ENCODE results near the gene LRRC28. TPM values are rescaled to one million over a fixed set of nuclear protein-coding genes. Genes with fewer than 3 reads are reported as not detected.

The LRRC28 gene
- total RNA-seq, 4 donors from 2014 or later = 15.7 to 39.9 (median 24.7) TPM

- Histone ChIP-seq H3K9me3 (no peaks in the 10 kb centered on the region), H3K4me3 (peak overlapping the region; percentile 78 to 90 (median 84)), H3K36me3 (peaks cover 0 to 14% (median 9%) of the 10 kb centered on the region in 4 donors), H3K27ac (replicated peaks in 1 of 4) (no peak overlapping the region), H3K27me3 (no peaks in the 10 kb centered on the region), H3K4me1 (peaks cover 15 to 47% (median 40%) of the 10 kb centered on the region in 4 donors)
- WGBS = 79% methylated on average over 6 of the region's 7 CpGs
- no peak for TF ChIP-seq CTCF (IDR thresholded peaks at IDR 0.05)
- no peak for TF ChIP-seq POLR2AphosphoS5 (IDR thresholded peaks at IDR 0.05)
- TF ChIP-seq POLR2A (IDR thresholded peaks at IDR 0.05; ENCODE audit: low read depth) = no peak
- no peak for TF ChIP-seq EP300 (IDR thresholded peaks at IDR 0.05)
- DNase-seq (ENCODE audit: extremely low spot score) = no peak
- intact Hi-C loops (cut with DNase I) = loop anchor here (5.0 kb wide), 1 partner anchor 50 kb away; no protein-coding TSS in a partner anchor
These were observed 1.0 kb downstream of the LRRC28 start for GRCh38 chr15:99252326-99252725.

- TF ChIP-seq EP300 (IDR thresholded peaks at IDR 0.05) = no peak
- no peak for TF ChIP-seq CTCF (IDR thresholded peaks at IDR 0.05)
- no peak for TF ChIP-seq POLR2AphosphoS5 (IDR thresholded peaks at IDR 0.05)
- TF ChIP-seq POLR2A (IDR thresholded peaks at IDR 0.05; ENCODE audit: low read depth) = no peak
- Histone ChIP-seq H3K27ac (replicated peaks in 1 of 4) (no peak overlapping the region), H3K4me3 (no peak overlapping the region), H3K9me3 (no peaks in the 10 kb centered on the region), H3K27me3 (no peaks in the 10 kb centered on the region), H3K4me1 (peaks cover 8 to 35% (median 28%) of the 10 kb centered on the region in 4 donors), H3K36me3 (peaks cover 0 to 19% (median 12%) of the 10 kb centered on the region in 4 donors)
- no peak for DNase-seq (ENCODE audit: extremely low spot score)
- WGBS = 91% methylated on average over 6 of the region's 6 CpGs
- intact Hi-C loops (cut with DNase I) = loop anchor here (5.0 kb wide), 1 partner anchor 51 kb away; no protein-coding TSS in a partner anchor
These were observed 2.3 kb downstream of the LRRC28 start for GRCh38 chr15:99253381-99254090.

- Histone ChIP-seq H3K36me3 (peaks cover 0 to 27% (median 14%) of the 10 kb centered on the region in 4 donors), H3K9me3 (no peaks in the 10 kb centered on the region), H3K27me3 (no peaks in the 10 kb centered on the region), H3K4me1 (peaks cover 2 to 18% (median 12%) of the 10 kb centered on the region in 4 donors), H3K4me3 (no peak overlapping the region), H3K27ac (replicated peaks in 1 of 4) (no peak overlapping the region)
- DNase-seq (ENCODE audit: extremely low spot score) = no peak
- 97% methylated on average over 12 of the region's 12 CpGs for WGBS
- no peak for TF ChIP-seq EP300 (IDR thresholded peaks at IDR 0.05)
- no peak for TF ChIP-seq POLR2A (IDR thresholded peaks at IDR 0.05; ENCODE audit: low read depth)
- no peak for TF ChIP-seq POLR2AphosphoS5 (IDR thresholded peaks at IDR 0.05)
- no peak for TF ChIP-seq CTCF (IDR thresholded peaks at IDR 0.05)
- intact Hi-C loops (cut with DNase I) = no loop called here
These were observed 5.9 kb downstream of the LRRC28 start for GRCh38 chr15:99257107-99257750.

GRCh38 chr15:99264125-99264524 lies 12.8 kb downstream of the LRRC28 start:
- Histone ChIP-seq H3K4me1 (no peaks in the 10 kb centered on the region), H3K9me3 (no peaks in the 10 kb centered on the region), H3K4me3 (no peak overlapping the region), H3K27ac (replicated peaks in 1 of 4) (no peak overlapping the region), H3K27me3 (no peaks in the 10 kb centered on the region), H3K36me3 (peaks cover 0 to 14% (median 2%) of the 10 kb centered on the region in 4 donors)
- 84% methylated on average over 5 of the region's 5 CpGs for WGBS
- TF ChIP-seq EP300 (IDR thresholded peaks at IDR 0.05) = no peak
- no peak for TF ChIP-seq CTCF (IDR thresholded peaks at IDR 0.05)
- no peak for TF ChIP-seq POLR2AphosphoS5 (IDR thresholded peaks at IDR 0.05)
- TF ChIP-seq POLR2A (IDR thresholded peaks at IDR 0.05; ENCODE audit: low read depth) = no peak
- intact Hi-C loops (cut with DNase I) = no loop called here
- no peak for DNase-seq (ENCODE audit: extremely low spot score)

All from esophagus muscularis mucosa (tissue), 4 donors.